Measurements from ENCODE around the gene PLTP.
"Not testable (repeated sequence)": the region's sequence is repeated elsewhere in the genome, so short reads cannot be mapped to it uniquely, and the experiment has no call there.

Gene PLTP

GRCh38 chr20:45919542-45920399 lies 7.8 kb upstream of the PLTP start:
- no peak for DNase-seq

GRCh38 chr20:45918779-45919537 lies 7.0 kb upstream of the PLTP start:
- DNase-seq = no peak

GRCh38 chr20:45918182-45918737 lies 6.3 kb upstream of the PLTP start:
- DNase-seq = no peak

GRCh38 chr20:45917790-45918141 lies 5.8 kb upstream of the PLTP start:
- DNase-seq = no peak

- no peak for DNase-seq
Observed at GRCh38 chr20:45913116-45913515, 1.2 kb upstream of the PLTP start.

GRCh38 chr20:45912344-45912682 lies 358 bp upstream of the PLTP start:
- DNase-seq = no peak

GRCh38 chr20:45910670-45911485 lies 1.1 kb downstream of the PLTP start:
- DNase-seq = peak; percentile 89

GRCh38 chr20:45909817-45910669 lies 1.9 kb downstream of the PLTP start:
- no peak for DNase-seq

GRCh38 chr20:45909336-45909808 lies 2.6 kb downstream of the PLTP start:
- DNase-seq = no peak

GRCh38 chr20:45908084-45908483 lies 3.9 kb downstream of the PLTP start:
- no peak for DNase-seq

GRCh38 chr20:45907219-45907948 lies 4.6 kb downstream of the PLTP start:
- DNase-seq = no peak

GRCh38 chr20:45905505-45906079 lies 6.4 kb downstream of the PLTP start:
- no peak for DNase-seq

GRCh38 chr20:45904583-45905504 lies 7.1 kb downstream of the PLTP start:
- DNase-seq = no peak

GRCh38 chr20:45902199-45902701 lies 9.7 kb downstream of the PLTP start:
- DNase-seq = no peak

- DNase-seq = not testable (repeated sequence)
Observed at GRCh38 chr20:45901332-45901731, 10.6 kb downstream of the PLTP start.

GRCh38 chr20:45899046-45899835 lies 12.7 kb downstream of the PLTP start:
- no peak for DNase-seq

- DNase-seq = no peak
Observed at GRCh38 chr20:45898285-45898684, 13.7 kb downstream of the PLTP start.

GRCh38 chr20:45897692-45898091 lies 14.3 kb downstream of the PLTP start:
- no peak for DNase-seq

GRCh38 chr20:45897289-45897688 lies 14.7 kb downstream of the PLTP start:
- no peak for DNase-seq

Measured in CD4-positive, alpha-beta T cell treated with Interleukin-6 for 4 hours (primary cell).